ENCODE results near the gene HOXA6. TPM values are rescaled to one million over a fixed set of nuclear protein-coding genes. Genes with fewer than 3 reads are reported as not detected.

HOXA6 gene
- total RNA-seq, 1 experiment from 2014 or later, result 12.7 TPM

GRCh38 chr7:27138985-27139333 is 8.6 kb downstream of the HOXA6 start:
- Histone ChIP-seq H2AFZ (ENCODE audit: low read depth, low read length, poor library complexity, severe bottlenecking) (no peak overlapping the region), H3K27me3 (ENCODE audit: insufficient read depth, low read length) (no peaks in the 10 kb centered on the region), H3K79me2 (ENCODE audit: insufficient read depth, low read length) (no peaks in the 10 kb centered on the region), H3K4me2 (ENCODE audit: low read length) (no peak overlapping the region), H3K9me2 (ENCODE audit: insufficient read depth) (no peaks in the 10 kb centered on the region), H3K4me1 (ENCODE audit: control insufficient read depth in 1 of 2, insufficient read depth in 2 of 2, low read length in 2 of 2) (peaks cover 28 to 45% of the 10 kb centered on the region in 2 experiments), H3K9ac (ENCODE audit: low read length) (no peak overlapping the region), H3K36me3 (ENCODE audit: control insufficient read depth in 1 of 2, insufficient read depth in 2 of 2, low read length in 2 of 2) (peaks cover 3 to 6% of the 10 kb centered on the region in 2 experiments; a peak in 2 of 4 replicates), H4K20me1 (ENCODE audit: insufficient read depth) (no peaks in the 10 kb centered on the region), H3K9me3 (ENCODE audit: control insufficient read depth in 1 of 2, insufficient read depth in 1 of 2, low read depth in 1 of 2, low read length in 2 of 2) (no peaks in the 10 kb centered on the region), H3K4me3 (replicated peaks in 1 of 2; ENCODE audit: low read depth in 1 of 2, low read length in 2 of 2) (no peak overlapping the region), H3K27ac (ENCODE audit: low read depth, low read length) (no peak overlapping the region)
- POLR2A ChIA-PET, result no interaction called here
- CTCF ChIA-PET, result no interaction called here
- intact Hi-C loops (cut with micrococcal nuclease), result no loop called here
- RAD21 ChIA-PET (ENCODE audit: low non-redundant PET in 1 of 2, low total read pairs in 2 of 2, uncharacterized antibody in 2 of 2, unreplicated experiment in 2 of 2), result no interaction called here
- no peak for DNase-seq (ENCODE audit: low read depth, low spot score)
- ATAC-seq, result no peak
- no TSS peak for BruUV-seq (replicated peaks)
- TF ChIP-seq TCF7L2 (IDR thresholded peaks at IDR 0.05; ENCODE audit: borderline replicate concordance, extremely low read depth, insufficient read depth, insufficient read length) (no peak), JUND (IDR thresholded peaks at IDR 0.05) (no peak), ZNF274 (IDR thresholded peaks at IDR 0.05; ENCODE audit: low read depth, low read length) (no peak), YY1 (IDR thresholded peaks at IDR 0.05; ENCODE audit: extremely low read depth, insufficient replicate concordance, low read depth, low read length) (no peak), CBX3 (IDR thresholded peaks at IDR 0.05; ENCODE audit: low read depth) (no peak), CTCF (IDR thresholded peaks at IDR 0.05 in 2 of 3, conservative IDR thresholded peaks at IDR 0.05 in 1 of 3; ENCODE audit: borderline replicate concordance in 1 of 3, insufficient read depth in 1 of 3, low read depth in 2 of 3, low read length in 2 of 3) (no peak), FOSL1 (IDR thresholded peaks at IDR 0.05; ENCODE audit: low read depth) (no peak), SIN3A (IDR thresholded peaks at IDR 0.05; ENCODE audit: low read depth) (no peak)

GRCh38 chr7:27138472-27138871 is 9.1 kb downstream of the HOXA6 start:
- H3K4me1 ChIP-seq (ENCODE audit: control insufficient read depth in 1 of 2, insufficient read depth in 2 of 2, low read length in 2 of 2), result peaks cover 33 to 50% of the 10 kb centered on the region in 2 experiments
- H3K27me3 ChIP-seq (ENCODE audit: insufficient read depth, low read length), result no peaks in the 10 kb centered on the region
- H3K79me2 ChIP-seq (ENCODE audit: insufficient read depth, low read length), result no peaks in the 10 kb centered on the region
- H4K20me1 ChIP-seq (ENCODE audit: insufficient read depth), result no peaks in the 10 kb centered on the region
- POLR2A ChIA-PET, result no interaction called here
- no peaks in the 10 kb centered on the region for H3K9me2 ChIP-seq (ENCODE audit: insufficient read depth)
- H3K4me2 ChIP-seq (ENCODE audit: low read length), result no peak overlapping the region
- DNase-seq (ENCODE audit: low read depth, low spot score) (no peak), ATAC-seq (no peak)
- BruUV-seq (replicated peaks), result no TSS peak
- RAD21 ChIA-PET (ENCODE audit: low non-redundant PET in 1 of 2, low total read pairs in 2 of 2, uncharacterized antibody in 2 of 2, unreplicated experiment in 2 of 2), result no interaction called here
- no peak overlapping the region for H3K27ac ChIP-seq (ENCODE audit: low read depth, low read length)
- CTCF ChIA-PET, result no interaction called here
- H3K9ac ChIP-seq (ENCODE audit: low read length), result no peak overlapping the region
- H3K4me3 ChIP-seq (replicated peaks in 1 of 2; ENCODE audit: low read depth in 1 of 2, low read length in 2 of 2), result no peak overlapping the region
- intact Hi-C loops (cut with micrococcal nuclease), result no loop called here
- TF ChIP-seq EZH2phosphoT487 (IDR thresholded peaks at IDR 0.05; ENCODE audit: borderline replicate concordance), result no peak
- TF ChIP-seq POLR2A (IDR thresholded peaks at IDR 0.05; ENCODE audit: borderline replicate concordance, extremely low read depth, insufficient read depth, insufficient read length), result no peak
- no peak for TF ChIP-seq ATF3 (IDR thresholded peaks at IDR 0.05)
- TF ChIP-seq JUND (IDR thresholded peaks at IDR 0.05), result no peak
- TF ChIP-seq CEBPB (IDR thresholded peaks at IDR 0.05; ENCODE audit: low read depth), result no peak
- no peak for TF ChIP-seq TCF7L2 (IDR thresholded peaks at IDR 0.05; ENCODE audit: borderline replicate concordance, extremely low read depth, insufficient read depth, insufficient read length)
- TF ChIP-seq ZFX (IDR thresholded peaks at IDR 0.05), result no peak
- TF ChIP-seq FOSL1 (IDR thresholded peaks at IDR 0.05; ENCODE audit: low read depth), result no peak
- no peak for TF ChIP-seq YY1 (IDR thresholded peaks at IDR 0.05; ENCODE audit: extremely low read depth, insufficient replicate concordance, low read depth, low read length)
- no peak for TF ChIP-seq REST (IDR thresholded peaks at IDR 0.05; ENCODE audit: low read depth)
- no peak for TF ChIP-seq CBX3 (IDR thresholded peaks at IDR 0.05; ENCODE audit: low read depth)
- TF ChIP-seq ZNF274 (IDR thresholded peaks at IDR 0.05; ENCODE audit: low read depth, low read length), result no peak
- TF ChIP-seq EGR1 (IDR thresholded peaks at IDR 0.05; ENCODE audit: low read depth), result no peak
- H3K9me3 ChIP-seq (ENCODE audit: control insufficient read depth in 1 of 2, insufficient read depth in 1 of 2, low read depth in 1 of 2, low read length in 2 of 2), result no peaks in the 10 kb centered on the region
- H2AFZ ChIP-seq (ENCODE audit: low read depth, low read length, poor library complexity, severe bottlenecking), result no peak overlapping the region
- H3K36me3 ChIP-seq (ENCODE audit: control insufficient read depth in 1 of 2, insufficient read depth in 2 of 2, low read length in 2 of 2), result peaks cover 1 to 2% of the 10 kb centered on the region in 2 experiments; a peak in 2 of 4 replicates

All from HCT116 (cell line).